H9 (cell line): ENCODE results near the gene NAIF1. TPM values are rescaled to one million over a fixed set of nuclear protein-coding genes. Genes with fewer than 3 reads are reported as not detected.
"Not testable (repeated sequence)": the region's sequence is repeated elsewhere in the genome, so short reads cannot be mapped to it uniquely, and the experiment has no call there.

Experiments
- DNase-seq: peaks from one replicate; pipeline ENCODE4 v3.0.0-alpha.2; 2017
- H2AFZ ChIP-seq: one replicate; pipeline ENCODE4 v1.6.1; 2013; ENCODE audit warnings: mild to moderate bottlenecking, low read length, control low read depth, moderate library complexity
- H2AK5ac ChIP-seq: 2 replicates; pipeline ENCODE4 v1.6.1; 2013; ENCODE audit warnings: low read length, control low read depth, mixed read lengths; ENCODE audit not compliant: insufficient read length
- H2BK120ac ChIP-seq: one replicate; pipeline ENCODE4 v1.6.1; 2013; ENCODE audit warnings: low read depth, mild to moderate bottlenecking, low read length, control low read depth, inconsistent platforms; ENCODE audit not compliant: poor library complexity, severe bottlenecking
- H2BK12ac ChIP-seq: 2 replicates; pipeline ENCODE4 v1.6.1; 2013; ENCODE audit warnings: low read length, control low read depth, mixed read lengths, low read depth; ENCODE audit not compliant: insufficient read length
- H2BK15ac ChIP-seq: 2 replicates; pipeline ENCODE4 v1.6.1; 2013; ENCODE audit warnings: low read depth, low read length, control low read depth
- H2BK20ac ChIP-seq: one replicate; pipeline ENCODE4 v1.6.1; 2013; ENCODE audit warnings: low read depth, mild to moderate bottlenecking, low read length, control low read depth, inconsistent platforms; ENCODE audit not compliant: poor library complexity, severe bottlenecking
- H2BK5ac ChIP-seq: 2 replicates; pipeline ENCODE4 v1.6.1; 2013; ENCODE audit warnings: low read length, control low read depth, mixed read lengths; ENCODE audit not compliant: insufficient read length
- H3K14ac ChIP-seq: 2 replicates; pipeline ENCODE4 v1.6.1; 2013; ENCODE audit warnings: low read length, control low read depth; ENCODE audit not compliant: insufficient read depth
- H3K18ac ChIP-seq: 2 replicates; pipeline ENCODE4 v1.6.1; 2013; ENCODE audit warnings: low read depth, mild to moderate bottlenecking, mixed read lengths, low read length, control low read depth; ENCODE audit not compliant: insufficient read length
- H3K23ac ChIP-seq: 2 replicates; pipeline ENCODE4 v1.6.1; 2013; ENCODE audit warnings: low read length, control low read depth, mixed read lengths, low read depth; ENCODE audit not compliant: insufficient read length
- H3K23me2 ChIP-seq: 2 replicates; pipeline ENCODE4 v1.6.1; 2013; ENCODE audit warnings: low read depth, mild to moderate bottlenecking, mixed read lengths, low read length, control low read depth; ENCODE audit not compliant: insufficient read length, poor library complexity, severe bottlenecking
- H3K27ac ChIP-seq: 2 replicates; pipeline ENCODE4 v1.5.1; 2013; ENCODE audit warnings: low read length, control low read depth, mixed read lengths, low read depth; ENCODE audit not compliant: insufficient read length
- H3K27me3 ChIP-seq: 2 replicates; pipeline ENCODE4 v1.6.1; 2013; ENCODE audit warnings: low read length, control low read depth, inconsistent platforms; ENCODE audit not compliant: insufficient read depth
- H3K4ac ChIP-seq: 2 replicates; pipeline ENCODE4 v1.6.1; 2013; ENCODE audit warnings: low read depth, mild to moderate bottlenecking, control low read depth, inconsistent platforms, low read length, moderate library complexity
- H3K4me1 ChIP-seq: 2 replicates; pipeline ENCODE4 v1.6.1; 2013; ENCODE audit warnings: low read length, control low read depth, inconsistent platforms; ENCODE audit not compliant: insufficient read depth
- H3K4me2 ChIP-seq: 2 replicates; pipeline ENCODE4 v1.6.1; 2013; ENCODE audit warnings: low read length, control low read depth, mixed read lengths; ENCODE audit not compliant: insufficient read length, insufficient read depth
- H3K56ac ChIP-seq: 2 replicates; pipeline ENCODE4 v1.6.1; 2013; ENCODE audit warnings: low read depth, mild to moderate bottlenecking, mixed read lengths, low read length, control low read depth; ENCODE audit not compliant: insufficient read length
- H3K79me1 ChIP-seq: 2 replicates; pipeline ENCODE4 v1.6.1; 2013; ENCODE audit warnings: low read depth, mild to moderate bottlenecking, moderate library complexity, low read length, control low read depth, inconsistent platforms; ENCODE audit not compliant: insufficient read depth, poor library complexity, severe bottlenecking
- H3K79me2 ChIP-seq: 2 replicates; pipeline ENCODE4 v1.6.1; 2013; ENCODE audit warnings: low read length, control low read depth, inconsistent platforms; ENCODE audit not compliant: insufficient read depth
- H3K9ac ChIP-seq: 2 replicates; pipeline ENCODE4 v1.6.1; 2013; ENCODE audit warnings: low read length, control low read depth, mixed read lengths; ENCODE audit not compliant: insufficient read length; ENCODE audit errors: extremely low read depth
- H3K9me3 ChIP-seq: one replicate; pipeline ENCODE4 v1.6.1; 2013; ENCODE audit warnings: low read depth, low read length, inconsistent platforms; ENCODE audit not compliant: control insufficient read depth
- H3T11ph ChIP-seq: one replicate; pipeline ENCODE4 v1.6.1; 2013; ENCODE audit warnings: mild to moderate bottlenecking, low read length, control low read depth, inconsistent platforms
- H4K20me1 ChIP-seq: one replicate; pipeline ENCODE4 v1.6.1; 2013; ENCODE audit not compliant: control insufficient read depth, insufficient read length, insufficient read depth
- H4K5ac ChIP-seq: 2 replicates; pipeline ENCODE4 v1.6.1; 2013; ENCODE audit warnings: low read depth, mild to moderate bottlenecking, mixed read lengths, low read length, control low read depth; ENCODE audit not compliant: insufficient read length
- H4K8ac ChIP-seq: replicated peaks from 2 replicates; pipeline ENCODE4 v1.6.1; 2013; ENCODE audit warnings: low read length, control low read depth, mixed read lengths, low read depth; ENCODE audit not compliant: insufficient read length
- H4K91ac ChIP-seq: 2 replicates; pipeline ENCODE4 v1.6.1; 2013; ENCODE audit warnings: low read depth, mild to moderate bottlenecking, moderate library complexity, mixed read lengths, low read length, control low read depth; ENCODE audit not compliant: insufficient read length
- H3K27ac Mint-ChIP-seq, 3 experiments: 2 replicates in 2 of 3; 3 replicates in 1 of 3; pipeline ENCODE4 v1.8.0; 2020 to 2021; ENCODE audit warnings: mixed read lengths in 3 of 3, mild to moderate bottlenecking in 1 of 3, moderate library complexity in 1 of 3
- H3K27me3 Mint-ChIP-seq: 2 replicates; pipeline ENCODE4 v1.8.0; 2021; ENCODE audit warnings: low read depth, mild to moderate bottlenecking, moderate library complexity, mixed read lengths
- H3K36me3 Mint-ChIP-seq, 3 experiments: 2 replicates in 2 of 3; 3 replicates in 1 of 3; pipeline ENCODE4 v1.8.0; 2020 to 2021; ENCODE audit warnings: low read depth in 3 of 3, mixed read lengths in 3 of 3; ENCODE audit not compliant: insufficient read depth in 1 of 3
- H3K4me1 Mint-ChIP-seq, 2 experiments: 2 replicates each; pipeline ENCODE4 v1.8.0; 2020; ENCODE audit warnings: mixed read lengths in 2 of 2
- H3K4me3 Mint-ChIP-seq, 2 experiments: 2 replicates in 1 of 2; 3 replicates in 1 of 2; pipeline ENCODE4 v1.8.0; 2020 to 2021; ENCODE audit warnings: mild to moderate bottlenecking in 2 of 2, mixed read lengths in 2 of 2, moderate library complexity in 1 of 2
- H3K9me3 Mint-ChIP-seq, 2 experiments: 2 replicates in 1 of 2; 3 replicates in 1 of 2; pipeline ENCODE4 v1.8.0; 2020; ENCODE audit warnings: mild to moderate bottlenecking in 2 of 2, mixed read lengths in 2 of 2, moderate library complexity in 1 of 2
- WGBS: extraction: QIAGEN DNeasy Blood & Tissue Kit; methylation state at CpG from one replicate; pipeline ENCODE4 v1.1.7; 2013; ENCODE audit warnings: missing lambda C conversion rate, low lambda C conversion rate, mixed read lengths; ENCODE audit not compliant: insufficient read length; ENCODE audit errors: extremely low coverage; 5-methylcytosine and 5-hydroxymethylcytosine counted together
- total RNA-seq: library from RNA; stranded (reverse); gene quantifications from 2 replicates; pipeline ENCODE4 v1.2.1, GENCODE V29; 2021
- TF ChIP-seq, protein P1 (sequence below): fragments of 200-600 bp; sonication (generic); conservative IDR thresholded peaks from 3 replicates; pipeline ENCODE4 v1.8.0; 2021; ENCODE audit warnings: antibody characterized with exemption, mild to moderate bottlenecking

NAIF1 gene
- total RNA-seq, 1 experiment from 2014 or later = 6.3 TPM

DNA sequence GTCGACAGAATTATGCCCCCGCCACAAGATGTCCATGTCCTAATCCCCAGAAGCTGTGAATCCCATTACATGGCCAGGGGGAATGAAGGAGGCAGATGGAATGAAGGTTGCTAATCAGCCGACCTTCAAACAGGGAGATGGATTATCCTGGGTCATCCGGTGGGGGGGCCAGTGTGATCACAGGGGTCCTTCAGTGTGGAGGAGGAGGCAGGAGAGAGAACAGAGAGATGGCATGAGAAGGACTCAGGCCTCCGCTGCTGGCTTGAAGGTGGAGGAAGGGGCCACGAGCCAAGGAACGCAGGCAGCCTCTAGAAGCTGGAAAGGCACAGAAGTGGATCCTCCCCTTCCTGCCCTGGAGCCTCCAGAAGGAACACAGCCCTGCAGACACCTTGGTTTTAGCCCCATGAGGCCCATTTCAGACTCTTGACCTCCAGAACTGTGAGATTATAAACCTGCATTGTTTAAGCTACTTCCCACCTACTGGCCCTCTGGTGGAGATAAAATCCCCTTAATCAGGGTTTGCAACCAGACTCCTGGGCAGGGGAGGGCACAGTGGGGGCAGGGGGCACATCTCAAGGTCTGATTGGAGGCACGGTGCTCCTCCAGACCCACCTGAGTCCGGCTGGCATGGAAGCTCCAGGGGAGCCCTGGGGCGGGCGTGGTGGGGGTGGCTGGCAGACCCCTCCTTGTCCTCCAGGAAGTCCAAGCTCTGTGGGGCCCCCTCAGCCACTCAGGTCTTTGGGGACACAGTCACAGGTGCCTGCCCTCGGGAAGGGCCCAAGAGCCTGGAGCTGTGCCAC lies 46.6 kb upstream of the NAIF1 start:
- H3K79me1 ChIP-seq = no peaks in the 10 kb centered on the region
- no peak overlapping the region for H2BK12ac ChIP-seq
- H3T11ph ChIP-seq = no peak overlapping the region
- H3K9me3 Mint-ChIP-seq = peaks cover 0 to 3% of the 10 kb centered on the region in 2 experiments; a peak in 1 of 5 replicates
- H3K27me3 Mint-ChIP-seq = no peaks in the 10 kb centered on the region
- no peaks in the 10 kb centered on the region for H3K79me2 ChIP-seq
- no peak overlapping the region for H2BK5ac ChIP-seq
- H3K27ac ChIP-seq = no peak overlapping the region
- H3K27me3 ChIP-seq = no peaks in the 10 kb centered on the region
- no peaks in the 10 kb centered on the region for H3K23me2 ChIP-seq
- no peak overlapping the region for H4K8ac ChIP-seq
- no peaks in the 10 kb centered on the region for H4K20me1 ChIP-seq
- peak; percentile 24 for DNase-seq
- H2BK120ac ChIP-seq = no peak overlapping the region
- H3K4ac ChIP-seq = no peak overlapping the region
- no peaks in the 10 kb centered on the region for H3K4me1 ChIP-seq
- no peak overlapping the region for H3K9ac ChIP-seq
- H3K4me1 Mint-ChIP-seq = peaks cover 8 to 17% of the 10 kb centered on the region in 2 experiments; a peak in 3 of 4 replicates
- no peak overlapping the region for H3K18ac ChIP-seq
- H2AK5ac ChIP-seq = no peak overlapping the region
- no peak overlapping the region for H2BK15ac ChIP-seq
- H3K4me2 ChIP-seq = no peak overlapping the region
- WGBS = no CpG with 5 or more reads among the region's 12 CpGs
- no peak overlapping the region for H3K23ac ChIP-seq
- no peak overlapping the region for H3K56ac ChIP-seq
- TF ChIP-seq, protein P1, sequence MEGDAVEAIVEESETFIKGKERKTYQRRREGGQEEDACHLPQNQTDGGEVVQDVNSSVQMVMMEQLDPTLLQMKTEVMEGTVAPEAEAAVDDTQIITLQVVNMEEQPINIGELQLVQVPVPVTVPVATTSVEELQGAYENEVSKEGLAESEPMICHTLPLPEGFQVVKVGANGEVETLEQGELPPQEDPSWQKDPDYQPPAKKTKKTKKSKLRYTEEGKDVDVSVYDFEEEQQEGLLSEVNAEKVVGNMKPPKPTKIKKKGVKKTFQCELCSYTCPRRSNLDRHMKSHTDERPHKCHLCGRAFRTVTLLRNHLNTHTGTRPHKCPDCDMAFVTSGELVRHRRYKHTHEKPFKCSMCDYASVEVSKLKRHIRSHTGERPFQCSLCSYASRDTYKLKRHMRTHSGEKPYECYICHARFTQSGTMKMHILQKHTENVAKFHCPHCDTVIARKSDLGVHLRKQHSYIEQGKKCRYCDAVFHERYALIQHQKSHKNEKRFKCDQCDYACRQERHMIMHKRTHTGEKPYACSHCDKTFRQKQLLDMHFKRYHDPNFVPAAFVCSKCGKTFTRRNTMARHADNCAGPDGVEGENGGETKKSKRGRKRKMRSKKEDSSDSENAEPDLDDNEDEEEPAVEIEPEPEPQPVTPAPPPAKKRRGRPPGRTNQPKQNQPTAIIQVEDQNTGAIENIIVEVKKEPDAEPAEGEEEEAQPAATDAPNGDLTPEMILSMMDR = no peak
- no peak overlapping the region for H4K5ac ChIP-seq
- peaks cover 7 to 55% (median 12%) of the 10 kb centered on the region in 3 experiments; a peak in 6 of 7 replicates for H3K36me3 Mint-ChIP-seq
- H3K9me3 ChIP-seq = no peaks in the 10 kb centered on the region
- no peak overlapping the region for H2BK20ac ChIP-seq
- no peak overlapping the region for H3K27ac Mint-ChIP-seq
- H3K4me3 Mint-ChIP-seq = no peak overlapping the region
- H4K91ac ChIP-seq = no peak overlapping the region
- no peak overlapping the region for H3K14ac ChIP-seq
- no peak overlapping the region for H2AFZ ChIP-seq

- not testable (repeated sequence) for H2BK20ac ChIP-seq, H2BK12ac ChIP-seq, H3K4me1 ChIP-seq, H3K4me1 Mint-ChIP-seq, H3K4ac ChIP-seq, H4K20me1 ChIP-seq, H3K23me2 ChIP-seq, H3K18ac ChIP-seq, H3K23ac ChIP-seq, H2BK5ac ChIP-seq, H3K4me3 Mint-ChIP-seq, H3T11ph ChIP-seq, H3K9ac ChIP-seq, H2AK5ac ChIP-seq, H2BK15ac ChIP-seq, H4K5ac ChIP-seq, H3K9me3 ChIP-seq, H3K27ac Mint-ChIP-seq, H3K4me2 ChIP-seq, H3K27me3 Mint-ChIP-seq, H3K27me3 ChIP-seq, H3K79me1 ChIP-seq, H3K14ac ChIP-seq, H3K56ac ChIP-seq, H4K91ac ChIP-seq, H2BK120ac ChIP-seq, H3K9me3 Mint-ChIP-seq, DNase-seq, H3K27ac ChIP-seq, H4K8ac ChIP-seq, H3K79me2 ChIP-seq, H2AFZ ChIP-seq
- no CpG with 5 or more reads among the region's 12 CpGs for WGBS
- peaks cover 16 to 68% (median 21%) of the 10 kb centered on the region in 3 experiments; a peak in 6 of 7 replicates for H3K36me3 Mint-ChIP-seq
Observed at GRCh38 chr9:128111726-128112125, 44.6 kb upstream of the NAIF1 start.
